Transverse colon (tissue), 4 donors: ENCODE data around the gene MYOZ3. TPM values are rescaled to one million over a fixed set of nuclear protein-coding genes. Genes with fewer than 3 reads are reported as not detected.

Experiments
- DNase-seq: peaks from one replicate; pipeline ENCODE4 v3.0.0-alpha.2; 2019
- H3K27ac ChIP-seq, 4 donors: fragments of 200-600 bp; sonication (generic); 2 replicates each; pipeline ENCODE4 v1.5.1; 2016 to 2018; ENCODE audit warnings: inconsistent platforms in 4 of 4
- H3K27me3 ChIP-seq: fragments of 200-600 bp; sonication (generic); 2 replicates; pipeline ENCODE4 v1.5.1; 2017; ENCODE audit warnings: inconsistent platforms
- H3K36me3 ChIP-seq, 4 donors: fragments of 200-600 bp; sonication (generic); 2 replicates each; pipeline ENCODE4 v1.5.1; 2017 to 2019; ENCODE audit warnings: inconsistent platforms in 4 of 4
- H3K4me1 ChIP-seq, 4 donors: fragments of 200-600 bp; sonication (generic); 2 replicates each; pipeline ENCODE4 v1.5.1; 2017 to 2020; ENCODE audit warnings: inconsistent platforms in 4 of 4
- H3K4me3 ChIP-seq, 4 donors: fragments of 200-600 bp; sonication (generic); 1 replicate in 1 of 4; 2 replicates in 3 of 4; pipeline versions ENCODE4 v1.5.1 to v1.6.1; 2017 to 2019; ENCODE audit warnings: inconsistent platforms in 4 of 4
- H3K9me3 ChIP-seq, 2 donors: fragments of 200-600 bp; sonication (generic); 2 replicates each; pipeline ENCODE4 v1.5.1; 2017 to 2019; ENCODE audit warnings: inconsistent platforms in 2 of 2
- EP300 ChIP-seq: sonication (generic); formaldehyde crosslinking; IDR thresholded peaks from one replicate; pipeline ENCODE4 v1.6.1; 2017; ENCODE audit warnings: antibody characterized with exemption, low read depth
- POLR2A ChIP-seq: fragments of 450-650 bp; IDR thresholded peaks from one replicate; pipeline ENCODE4 v1.6.1; 2016; ENCODE audit warnings: antibody characterized with exemption, mild to moderate bottlenecking, moderate library complexity
- POLR2AphosphoS5 ChIP-seq, 3 donors: sonication (generic); formaldehyde crosslinking; IDR thresholded peaks; one replicate each; pipeline ENCODE4 v1.6.1; 2016; ENCODE audit warnings: antibody characterized with exemption in 3 of 3
- WGBS, 2 donors: methylation state at CpG; one replicate each; pipeline ENCODE4 v1.1.5; 2018; ENCODE audit warnings: low coverage in 1 of 2; 5-methylcytosine and 5-hydroxymethylcytosine counted together
- in situ Hi-C, 4 donors: fragments of 200-750 bp; cut with MboI; loops; one replicate each; pipeline versions ENCODE4 v1.15.0 to v1.15.1; 2017; ENCODE audit warnings: low sequenced_read_pairs in 3 of 4, low pct_ligation_motif_present in 1 of 4, low pct_unique_long_range_greater_than_20kb in 1 of 4
- intact Hi-C: fragments of 100-400 bp; cut with DNase I; formaldehyde crosslinking; loops from one replicate; pipeline ENCODE4 v1.15.1; 2023; ENCODE audit warnings: low total_unique reads
- total RNA-seq, 4 donors: library from RNA; depleted of rRNA; stranded (reverse); fragments of >200 nt; gene quantifications; one replicate each; pipeline ENCODE4 v1.1.0, GENCODE V29; 2016
- TF ChIP-seq, protein P1 (sequence below), 5 experiments: fragments of 200-600 bp in 3 of 5; fragments of 450-650 bp in 2 of 5; sonication (generic) in 3 of 5; IDR thresholded peaks; 1 replicate in 2 of 5; 2 replicates in 3 of 5; pipeline ENCODE4 v1.5.1; 2016 to 2017; ENCODE audit warnings: antibody characterized with exemption in 5 of 5, inconsistent platforms in 3 of 5, mild to moderate bottlenecking in 2 of 5, moderate library complexity in 1 of 5

The MYOZ3 gene
- total RNA-seq, 4 donors from 2014 or later, result not detected

DNA sequence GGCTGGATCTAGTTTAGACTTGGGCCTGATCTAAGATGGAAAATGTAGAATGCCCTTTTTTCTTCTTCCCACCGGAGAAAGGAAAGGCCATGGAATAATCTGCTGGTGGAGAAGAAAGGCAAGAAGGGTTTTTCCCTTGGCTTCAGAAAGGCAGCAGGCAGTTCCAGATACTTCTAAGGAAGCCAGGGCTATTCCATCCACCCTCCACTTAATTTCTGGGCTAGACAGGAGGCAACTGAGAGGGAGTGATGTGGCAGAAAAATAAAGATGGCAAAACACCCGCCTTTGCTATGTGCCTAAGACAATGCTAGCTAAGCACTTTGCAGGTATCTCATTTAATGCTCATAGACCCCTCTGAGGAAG, 9.9 kb downstream of the MYOZ3 start:
- no peaks in the 10 kb centered on the region for H3K9me3 ChIP-seq
- DNase-seq, result no peak
- WGBS, 2 donors, result 52 to 60% methylated on average over 1 to 2 of the region's 2 CpGs
- peaks cover 6 to 20% (median 15%) of the 10 kb centered on the region in 4 donors for H3K4me1 ChIP-seq
- H3K36me3 ChIP-seq, result no peaks in the 10 kb centered on the region
- H3K4me3 ChIP-seq, result no peak overlapping the region
- TF ChIP-seq EP300, result no peak
- TF ChIP-seq POLR2A, result no peak
- TF ChIP-seq POLR2AphosphoS5 (IDR thresholded peaks at IDR 0.05), result no peak
- H3K27me3 ChIP-seq, result peaks cover 36% of the 10 kb centered on the region
- intact Hi-C loops (loop anchor here (5.0 kb wide), 1 partner anchor 94 kb away; no protein-coding TSS in a partner anchor), in situ Hi-C loops (loop anchor here (25.0 kb wide), 2 partner anchors 109 to 209 kb away; no protein-coding TSS in a partner anchor)
- H3K27ac ChIP-seq, result no peak overlapping the region

DNA sequence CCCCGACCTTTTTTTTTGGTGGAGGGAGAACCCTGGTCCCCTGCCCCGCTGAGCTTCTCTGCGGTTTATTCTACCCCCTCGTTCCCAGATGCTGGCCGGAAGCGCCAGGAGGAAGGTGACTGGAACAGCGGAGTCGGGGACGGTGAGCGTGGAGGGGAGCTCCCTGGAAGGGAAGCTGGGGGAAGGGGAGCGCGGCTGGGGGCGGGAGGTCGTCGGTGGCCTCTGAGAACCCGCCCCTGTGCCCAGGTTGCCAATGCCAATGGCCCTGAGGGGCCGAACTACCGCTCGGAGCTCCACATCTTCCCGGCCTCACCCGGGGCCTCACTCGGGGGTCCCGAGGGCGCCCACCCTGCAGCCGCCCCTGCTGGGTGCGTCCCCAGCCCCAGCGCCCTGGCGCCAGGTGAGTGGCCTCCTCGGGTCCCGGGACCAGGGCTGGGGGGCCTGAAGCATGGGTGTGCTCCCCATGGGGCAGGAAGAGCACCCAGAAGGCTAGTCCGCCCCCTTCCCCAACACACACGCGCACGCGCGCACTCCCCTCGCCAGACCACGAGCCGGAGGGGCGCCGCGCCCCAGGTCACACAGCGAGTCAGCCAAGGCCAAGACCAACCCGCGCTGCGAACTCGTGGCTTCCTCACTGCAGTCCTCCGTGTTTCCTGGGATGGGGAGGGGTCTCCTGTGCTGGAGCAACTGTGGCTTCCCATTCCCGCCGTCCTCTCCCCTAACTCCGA, 10.6 kb downstream of the MYOZ3 start:
- in situ Hi-C loops (loop anchor here (25.0 kb wide), 2 partner anchors 109 to 209 kb away; no protein-coding TSS in a partner anchor), intact Hi-C loops (loop anchor here (5.0 kb wide), 1 partner anchor 94 kb away; no protein-coding TSS in a partner anchor)
- no peak for DNase-seq

DNA sequence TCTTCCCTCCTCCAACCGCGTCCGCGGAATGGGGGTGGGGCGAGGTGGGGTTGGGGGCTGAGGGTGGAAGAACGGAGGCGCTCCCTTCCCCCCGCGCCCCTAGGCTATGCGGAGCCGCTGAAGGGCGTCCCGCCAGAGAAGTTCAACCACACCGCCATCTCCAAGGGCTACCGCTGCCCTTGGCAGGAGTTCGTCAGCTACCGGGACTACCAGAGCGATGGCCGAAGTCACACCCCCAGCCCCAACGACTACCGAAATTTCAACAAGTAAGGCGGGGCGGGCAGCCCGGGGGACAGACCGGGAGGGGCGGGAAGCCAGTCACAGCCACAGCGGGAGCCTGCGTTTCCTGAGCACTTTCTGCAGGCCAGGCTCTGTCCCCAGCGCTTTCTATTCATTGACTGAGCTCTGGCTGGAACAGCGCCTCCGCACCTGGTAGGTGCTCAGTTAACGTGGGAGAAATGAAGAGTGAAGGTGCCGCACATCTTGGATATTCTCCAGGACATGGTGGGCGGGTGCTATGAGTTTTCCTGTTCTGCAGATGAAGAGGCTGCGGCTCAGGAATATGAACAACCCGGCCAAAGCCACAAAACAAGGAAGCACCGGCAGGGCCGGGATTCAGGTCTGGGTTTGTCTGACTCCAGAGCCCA, 11.3 kb downstream of the MYOZ3 start:
- TF ChIP-seq, protein P1, sequence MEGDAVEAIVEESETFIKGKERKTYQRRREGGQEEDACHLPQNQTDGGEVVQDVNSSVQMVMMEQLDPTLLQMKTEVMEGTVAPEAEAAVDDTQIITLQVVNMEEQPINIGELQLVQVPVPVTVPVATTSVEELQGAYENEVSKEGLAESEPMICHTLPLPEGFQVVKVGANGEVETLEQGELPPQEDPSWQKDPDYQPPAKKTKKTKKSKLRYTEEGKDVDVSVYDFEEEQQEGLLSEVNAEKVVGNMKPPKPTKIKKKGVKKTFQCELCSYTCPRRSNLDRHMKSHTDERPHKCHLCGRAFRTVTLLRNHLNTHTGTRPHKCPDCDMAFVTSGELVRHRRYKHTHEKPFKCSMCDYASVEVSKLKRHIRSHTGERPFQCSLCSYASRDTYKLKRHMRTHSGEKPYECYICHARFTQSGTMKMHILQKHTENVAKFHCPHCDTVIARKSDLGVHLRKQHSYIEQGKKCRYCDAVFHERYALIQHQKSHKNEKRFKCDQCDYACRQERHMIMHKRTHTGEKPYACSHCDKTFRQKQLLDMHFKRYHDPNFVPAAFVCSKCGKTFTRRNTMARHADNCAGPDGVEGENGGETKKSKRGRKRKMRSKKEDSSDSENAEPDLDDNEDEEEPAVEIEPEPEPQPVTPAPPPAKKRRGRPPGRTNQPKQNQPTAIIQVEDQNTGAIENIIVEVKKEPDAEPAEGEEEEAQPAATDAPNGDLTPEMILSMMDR (IDR thresholded peaks at IDR 0.05), result no peak
- TF ChIP-seq POLR2A (no peak), EP300 (no peak), POLR2AphosphoS5 (IDR thresholded peaks at IDR 0.05) (no peak)
- Histone ChIP-seq H3K4me3 (peak overlapping the region; percentile 27 to 48 (median 33)), H3K4me1 (peaks cover 6 to 20% (median 15%) of the 10 kb centered on the region in 4 donors), H3K9me3 (no peaks in the 10 kb centered on the region), H3K27me3 (peaks cover 30% of the 10 kb centered on the region), H3K27ac (peak overlapping the region in 1 of 4 donors; percentile 4), H3K36me3 (no peaks in the 10 kb centered on the region)
- WGBS, 2 donors, result 0 to 3% methylated on average over 1 to 38 of the region's 38 CpGs
- no peak for DNase-seq
- in situ Hi-C loops (loop anchor here (25.0 kb wide), 2 partner anchors 110 to 210 kb away; no protein-coding TSS in a partner anchor), intact Hi-C loops (loop anchor here (5.0 kb wide), 1 partner anchor 95 kb away; no protein-coding TSS in a partner anchor)

More for the DNA sequence above, 10.6 kb downstream of the MYOZ3 start:
- H3K27ac ChIP-seq, result peak overlapping the region in 1 of 4 donors; percentile 4
- H3K27me3 ChIP-seq, result peaks cover 36% of the 10 kb centered on the region
- no peaks in the 10 kb centered on the region for H3K36me3 ChIP-seq
- peak overlapping the region; percentile 27 to 48 (median 33) for H3K4me3 ChIP-seq
- TF ChIP-seq POLR2A, result no peak
- TF ChIP-seq POLR2AphosphoS5 (IDR thresholded peaks at IDR 0.05), result no peak
- no peak for TF ChIP-seq EP300
- TF ChIP-seq, protein P1 (IDR thresholded peaks at IDR 0.05), result no peak
- WGBS, 2 donors, result 12% methylated on average over 42 of the region's 51 CpGs; no CpG with 5 or more reads in 1 of the 2 donors
- H3K9me3 ChIP-seq, result no peaks in the 10 kb centered on the region
- peaks cover 6 to 20% (median 15%) of the 10 kb centered on the region in 4 donors for H3K4me1 ChIP-seq

DNA sequence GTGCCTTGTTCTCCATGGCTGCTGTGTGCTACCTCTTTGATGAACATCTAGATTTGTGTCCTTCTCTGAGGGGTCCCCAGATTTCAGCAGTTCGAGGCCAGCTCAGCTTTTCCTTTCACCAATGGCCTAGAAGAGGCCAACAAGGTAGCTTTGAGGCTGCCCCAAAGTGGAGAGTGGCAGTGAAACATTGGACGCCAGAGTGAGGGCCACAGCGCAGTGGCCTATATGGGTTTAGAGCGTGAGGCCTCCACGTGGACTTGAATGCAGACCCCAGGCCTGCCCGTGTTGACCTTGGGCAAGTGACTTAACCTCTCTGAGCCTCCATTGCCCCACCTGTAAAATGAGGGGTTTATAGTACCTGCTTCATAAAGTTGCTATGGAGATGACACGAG, 11.8 kb downstream of the MYOZ3 start:
- intact Hi-C loops, result loop anchor here (5.0 kb wide), 1 partner anchor 96 kb away; no protein-coding TSS in a partner anchor
- Histone ChIP-seq H3K36me3 (no peaks in the 10 kb centered on the region), H3K4me3 (peak overlapping the region in 2 of 4 donors; percentile 36 to 48), H3K4me1 (peaks cover 6 to 20% (median 15%) of the 10 kb centered on the region in 4 donors), H3K9me3 (no peaks in the 10 kb centered on the region), H3K27me3 (peaks cover 29% of the 10 kb centered on the region), H3K27ac (no peak overlapping the region)
- in situ Hi-C loops, result loop anchor here (25.0 kb wide), 2 partner anchors 111 to 211 kb away; no protein-coding TSS in a partner anchor
- TF ChIP-seq EP300 (no peak), POLR2AphosphoS5 (IDR thresholded peaks at IDR 0.05) (no peak), POLR2A (no peak)
- TF ChIP-seq, protein P1 (IDR thresholded peaks at IDR 0.05), result no peak
- DNase-seq, result no peak
- 63 to 72% methylated on average over 3 to 7 of the region's 7 CpGs for WGBS, 2 donors
